Central memory CD8-positive, alpha-beta T cell (primary cell): ENCODE measurements around the gene C5AR1.
"Not testable (repeated sequence)": the region's sequence is repeated elsewhere in the genome, so short reads cannot be mapped to it uniquely, and the experiment has no call there.

ENCODE experiments used
- ATAC-seq: fragments of 150-1000 bp; cut with Tn5 transposase; replicated peaks from 2 replicates; pipeline ENCODE4 v1.10.0; 2022; ENCODE audit warnings: mild to moderate bottlenecking, moderate FRiP score, moderate number of reproducible peaks; ENCODE audit not compliant: poor library complexity, severe bottlenecking; ENCODE audit errors: extremely low read depth
- DNase-seq, 2 donors: peaks; one replicate each; pipeline ENCODE4 v3.0.0; 2021; ENCODE audit warnings: low spot score in 2 of 2
- H3K27ac Mint-ChIP-seq: one replicate; pipeline ENCODE4 v1.8.0; 2022; ENCODE audit warnings: low read depth, mild to moderate bottlenecking, moderate library complexity, mixed read lengths
- H3K27me3 Mint-ChIP-seq: one replicate; pipeline ENCODE4 v1.8.0; 2022; ENCODE audit warnings: mixed read lengths
- H3K36me3 Mint-ChIP-seq: one replicate; pipeline ENCODE4 v1.8.0; 2022; ENCODE audit warnings: mild to moderate bottlenecking, moderate library complexity, mixed read lengths; ENCODE audit not compliant: insufficient read depth
- H3K4me1 Mint-ChIP-seq: one replicate; pipeline ENCODE4 v1.8.0; 2022; ENCODE audit warnings: mixed read lengths
- H3K4me3 Mint-ChIP-seq: one replicate; pipeline ENCODE4 v1.8.0; 2022; ENCODE audit warnings: mild to moderate bottlenecking, moderate library complexity, mixed read lengths
- H3K9me3 Mint-ChIP-seq: one replicate; pipeline ENCODE4 v1.8.0; 2022; ENCODE audit warnings: mixed read lengths

C5AR1 gene

DNA sequence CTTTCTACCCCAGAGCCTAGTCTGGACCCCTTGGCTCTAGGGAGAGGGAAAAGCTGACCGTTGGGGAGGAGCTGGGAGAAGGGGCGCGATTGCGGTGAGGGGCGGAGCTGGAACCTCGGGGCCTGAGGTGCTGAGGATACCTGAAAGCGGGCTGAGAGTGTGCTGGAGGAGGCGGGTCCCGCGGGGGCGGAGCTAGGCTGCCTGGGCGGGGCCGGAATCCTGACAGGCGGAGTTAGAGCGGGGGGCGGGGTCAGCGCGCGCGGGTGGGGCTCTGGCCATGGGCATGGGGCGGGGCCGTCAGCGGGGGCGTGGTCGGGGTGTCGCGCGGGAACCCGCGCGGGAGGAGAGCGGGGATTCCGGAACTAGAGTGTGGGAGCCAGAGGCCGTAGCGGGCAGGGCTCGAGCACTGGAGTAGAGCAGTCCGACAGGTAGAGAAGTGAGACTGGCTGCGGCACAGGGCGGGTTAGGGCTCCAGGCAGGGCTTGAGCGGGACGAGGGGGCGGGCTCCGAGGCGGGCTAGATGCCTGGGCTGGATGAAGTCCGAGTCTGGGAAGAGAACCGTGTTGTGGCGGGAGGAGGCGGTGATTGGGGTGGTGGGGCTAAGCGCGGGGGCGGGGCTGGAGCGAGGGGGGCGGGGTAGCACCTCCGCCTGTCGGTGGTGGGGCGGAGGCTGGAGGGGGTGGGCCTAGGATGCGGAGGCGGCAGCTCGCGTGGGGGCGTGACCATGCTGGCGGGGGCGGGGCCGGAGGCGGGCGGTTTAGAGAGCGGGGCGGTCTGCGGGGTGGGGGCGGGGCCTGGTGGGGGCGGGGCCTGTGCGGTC lies 35.4 kb upstream of the C5AR1 start, which contains the start of gene INAFM1:
Gene INAFM1, plus strand, starts transcription at position 815 of the 820 bp plus-strand sequence. CDS start 35 bp downstream, outside the sequence.
- Mint-ChIP-seq H3K36me3 (peaks cover 33% of the 10 kb centered on the region), H3K27me3 (no peaks in the 10 kb centered on the region), H3K4me1 (peaks cover 36% of the 10 kb centered on the region), H3K27ac (peak within 1 kb of the TSS; percentile 92), H3K4me3 (peak within 1 kb of the TSS; percentile 87), H3K9me3 (no peaks in the 10 kb centered on the region)
- DNase-seq, result peak; percentile 97 to 99
- ATAC-seq, result peak; percentile 75

DNA sequence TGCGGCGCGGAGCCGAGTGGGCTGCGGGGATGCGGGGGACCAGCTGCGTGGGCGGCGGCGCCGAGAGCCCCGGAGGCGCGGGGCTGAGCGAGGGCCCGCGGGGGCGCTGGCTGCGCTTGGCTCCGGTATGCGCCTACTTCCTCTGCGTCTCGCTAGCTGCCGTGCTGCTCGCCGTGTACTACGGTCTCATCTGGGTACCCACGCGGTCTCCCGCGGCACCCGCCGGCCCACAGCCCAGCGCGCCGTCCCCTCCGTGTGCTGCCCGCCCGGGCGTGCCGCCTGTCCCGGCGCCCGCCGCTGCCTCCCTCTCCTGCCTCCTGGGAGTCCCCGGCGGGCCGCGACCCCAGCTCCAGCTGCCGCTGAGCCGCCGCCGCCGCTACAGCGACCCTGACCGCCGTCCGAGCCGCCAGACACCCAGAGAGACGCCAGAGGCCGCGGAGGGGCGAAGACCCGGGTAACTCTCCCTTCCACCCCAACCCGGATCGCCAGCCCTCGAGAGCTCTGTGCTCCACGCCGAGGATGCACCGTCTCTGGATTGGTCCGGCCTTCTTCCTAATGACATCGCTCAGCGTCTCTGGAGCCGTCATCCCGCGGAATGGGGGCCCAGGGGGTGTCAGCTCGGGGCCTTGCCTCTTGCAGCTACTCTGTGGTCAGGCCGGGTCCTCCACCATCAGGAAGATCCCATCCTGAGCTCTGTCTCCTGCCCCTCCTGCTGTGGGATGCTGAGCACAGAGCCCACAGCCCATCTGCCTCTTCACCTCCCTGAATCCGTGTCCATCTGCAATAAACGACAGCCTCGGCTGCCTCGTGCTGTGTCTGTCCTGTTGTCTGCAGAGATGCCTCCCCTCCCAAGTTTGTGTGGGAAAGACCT lies 34.5 kb upstream of the C5AR1 start:
- Mint-ChIP-seq H3K27me3 (no peaks in the 10 kb centered on the region), H3K27ac (peak overlapping the region; percentile 83), H3K9me3 (no peaks in the 10 kb centered on the region), H3K4me3 (peak overlapping the region; percentile 87), H3K36me3 (peaks cover 31% of the 10 kb centered on the region), H3K4me1 (peaks cover 36% of the 10 kb centered on the region)
- ATAC-seq (peak; percentile 30), DNase-seq (no peak)

DNA sequence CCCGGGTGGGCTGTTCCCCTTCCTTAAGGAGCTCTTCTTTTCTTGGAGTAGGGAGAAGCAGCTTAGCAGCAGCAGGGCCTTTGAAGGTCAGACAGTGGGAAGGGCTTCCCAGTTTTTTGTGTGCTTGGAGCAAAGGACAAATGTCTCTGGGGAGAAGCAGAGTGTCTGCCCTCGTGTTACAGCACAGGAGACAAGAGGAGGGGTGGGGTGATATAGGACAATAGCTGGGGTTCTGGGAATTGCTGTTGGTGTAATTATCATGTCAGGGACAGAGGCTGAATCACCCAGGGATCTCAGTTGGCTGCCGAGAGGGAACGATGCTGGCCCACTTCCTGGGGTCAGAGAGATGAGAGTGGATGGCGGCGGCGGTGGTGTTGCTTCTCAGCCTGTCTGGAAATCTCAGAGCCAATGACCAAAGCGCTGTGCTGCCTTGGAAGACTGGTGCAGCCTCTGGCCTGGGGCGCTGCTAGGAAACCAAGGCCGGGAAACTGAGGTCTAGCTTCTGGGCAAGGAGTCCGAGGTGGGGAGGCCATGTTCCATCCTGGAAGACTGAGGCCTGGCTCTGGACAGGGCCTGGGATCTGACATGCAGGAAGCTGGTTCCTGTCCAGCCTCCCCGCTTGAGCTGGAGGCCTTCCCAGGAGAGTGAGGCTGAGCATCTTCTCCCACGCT lies 33.7 kb upstream of the C5AR1 start:
- DNase-seq, result no peak
- Mint-ChIP-seq H3K27me3 (no peaks in the 10 kb centered on the region), H3K4me1 (peaks cover 36% of the 10 kb centered on the region), H3K36me3 (peaks cover 25% of the 10 kb centered on the region), H3K27ac (peak overlapping the region; percentile 83), H3K4me3 (peak overlapping the region; percentile 79), H3K9me3 (no peaks in the 10 kb centered on the region)
- ATAC-seq, result no peak

DNA sequence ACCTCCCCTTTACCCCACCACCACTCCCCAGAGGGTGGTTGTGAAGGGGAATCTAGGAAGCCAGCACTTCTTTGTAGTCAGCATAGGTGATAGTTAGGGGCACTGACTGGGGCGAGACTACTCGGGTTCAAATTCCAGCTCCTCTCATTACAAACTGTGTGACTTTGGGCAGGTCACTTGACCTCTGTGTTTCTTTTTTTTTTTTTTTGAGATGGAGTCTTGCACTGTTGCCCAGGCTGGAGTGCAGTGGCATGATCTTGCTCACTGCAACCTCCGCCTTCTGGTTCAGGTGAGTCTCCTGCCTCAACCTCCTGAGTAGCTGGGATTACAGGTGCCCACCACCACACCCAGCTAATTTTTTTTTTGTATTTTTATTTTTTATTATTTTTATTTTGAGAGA lies 33.1 kb upstream of the C5AR1 start:
- not testable (repeated sequence) for H3K27ac Mint-ChIP-seq, DNase-seq, H3K9me3 Mint-ChIP-seq, H3K27me3 Mint-ChIP-seq, ATAC-seq
- H3K4me3 Mint-ChIP-seq, result peak overlapping the region; percentile 79
- peaks cover 21% of the 10 kb centered on the region for H3K36me3 Mint-ChIP-seq
- peaks cover 36% of the 10 kb centered on the region for H3K4me1 Mint-ChIP-seq

DNA sequence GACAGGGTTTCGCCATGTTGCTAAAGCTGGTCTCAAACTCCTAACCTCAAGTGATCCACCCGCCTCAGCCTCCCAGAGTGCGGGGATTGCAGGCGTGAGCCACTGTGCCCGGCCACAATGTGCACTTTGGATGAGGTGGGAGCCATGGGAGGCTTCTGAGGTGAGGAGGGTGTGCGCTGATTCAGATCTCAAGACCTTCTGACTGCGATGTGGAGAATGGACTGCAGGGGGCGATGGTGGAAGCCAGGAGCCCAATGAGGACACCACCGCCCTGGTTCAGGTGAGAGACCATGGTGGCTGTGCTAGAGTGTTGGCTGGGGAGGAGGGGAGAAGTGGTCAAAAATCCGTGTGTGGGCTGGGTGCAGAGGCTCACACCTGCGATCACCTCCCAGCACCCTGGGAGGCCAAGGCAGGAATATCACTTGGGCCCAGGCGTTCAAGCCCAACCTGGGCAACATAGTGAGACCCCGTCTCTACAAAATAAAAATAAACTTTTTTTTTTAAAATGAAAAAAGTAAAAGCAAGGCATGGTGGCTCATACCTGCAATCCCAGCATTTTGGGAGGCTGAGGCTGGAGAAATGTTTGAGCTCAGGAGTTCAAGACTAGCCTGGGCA lies 29.4 kb upstream of the C5AR1 start:
- Mint-ChIP-seq H3K27ac (no peak overlapping the region), H3K4me3 (no peak overlapping the region), H3K9me3 (no peaks in the 10 kb centered on the region), H3K27me3 (no peaks in the 10 kb centered on the region), H3K4me1 (peaks cover 14% of the 10 kb centered on the region), H3K36me3 (peaks cover 6% of the 10 kb centered on the region)
- ATAC-seq, result no peak
- DNase-seq, result no peak

DNA sequence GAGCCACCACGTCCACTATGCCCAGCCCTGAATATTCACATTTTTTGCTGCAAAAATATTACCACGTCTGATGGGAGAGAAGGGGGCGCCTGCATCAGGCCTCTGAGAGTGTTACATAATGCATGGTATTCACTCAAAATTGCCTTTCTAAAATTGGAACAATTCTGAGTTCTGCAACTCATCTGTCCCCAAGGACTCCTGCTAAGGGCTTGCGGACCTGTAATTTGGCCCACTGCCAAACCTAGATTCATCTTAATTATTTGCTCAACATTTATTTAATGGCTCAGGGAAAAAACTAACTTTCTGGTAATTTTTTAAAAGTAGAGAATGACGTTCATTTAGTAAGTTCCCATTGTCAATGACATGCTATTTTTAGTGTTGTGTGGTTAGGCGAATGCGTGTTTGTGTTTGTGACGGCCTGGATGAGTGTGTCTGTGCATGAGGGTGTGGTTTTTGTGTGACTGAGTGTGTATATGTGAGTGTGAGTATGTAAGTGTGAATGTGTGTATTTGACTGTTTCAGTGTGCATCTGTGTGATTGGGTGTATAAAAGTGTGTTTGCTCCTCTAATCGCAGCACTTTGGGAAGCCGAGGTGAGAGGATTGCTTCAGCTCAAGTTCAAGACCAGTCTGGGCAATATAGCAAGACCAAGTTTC lies 26.1 kb upstream of the C5AR1 start:
- no peaks in the 10 kb centered on the region for H3K9me3 Mint-ChIP-seq
- ATAC-seq, result no peak
- no peaks in the 10 kb centered on the region for H3K27me3 Mint-ChIP-seq
- DNase-seq, result no peak
- H3K4me3 Mint-ChIP-seq, result no peak overlapping the region
- H3K36me3 Mint-ChIP-seq, result no peaks in the 10 kb centered on the region
- peaks cover 2% of the 10 kb centered on the region for H3K4me1 Mint-ChIP-seq
- no peak overlapping the region for H3K27ac Mint-ChIP-seq

DNA sequence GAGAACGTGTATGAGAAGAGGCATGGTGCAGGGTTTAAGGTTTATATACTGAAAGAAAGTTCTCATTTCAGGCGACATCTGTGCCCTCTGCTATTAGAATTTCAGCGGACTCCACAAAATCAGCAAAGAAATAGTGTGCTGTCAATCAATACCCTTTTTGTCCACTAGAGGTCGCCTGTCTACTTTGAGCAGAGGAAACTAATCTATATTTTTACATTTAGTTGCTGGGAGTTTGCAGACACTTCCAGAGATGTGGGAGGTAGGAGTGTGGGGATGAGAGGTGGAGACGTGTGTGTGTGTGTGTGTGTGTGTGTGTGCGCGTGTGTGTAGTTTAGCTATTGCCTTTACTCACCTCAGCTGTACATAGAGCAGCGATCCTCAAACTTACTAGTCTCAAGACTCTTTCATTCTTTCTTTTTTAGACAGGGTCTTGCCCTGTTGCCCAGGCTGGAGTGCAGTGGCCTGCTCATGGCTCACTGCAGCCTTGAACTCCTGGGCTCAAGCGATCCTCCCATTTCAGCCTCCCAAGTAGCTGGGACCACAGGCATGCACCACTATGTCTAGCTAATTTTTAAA lies 25.2 kb upstream of the C5AR1 start:
- peak in 1 of 2 donors; percentile 30 for DNase-seq
- H3K36me3 Mint-ChIP-seq, result no peaks in the 10 kb centered on the region
- no peak for ATAC-seq
- no peaks in the 10 kb centered on the region for H3K27me3 Mint-ChIP-seq
- peaks cover 5% of the 10 kb centered on the region for H3K4me1 Mint-ChIP-seq
- H3K4me3 Mint-ChIP-seq, result no peak overlapping the region
- H3K27ac Mint-ChIP-seq, result no peak overlapping the region
- no peaks in the 10 kb centered on the region for H3K9me3 Mint-ChIP-seq

DNA sequence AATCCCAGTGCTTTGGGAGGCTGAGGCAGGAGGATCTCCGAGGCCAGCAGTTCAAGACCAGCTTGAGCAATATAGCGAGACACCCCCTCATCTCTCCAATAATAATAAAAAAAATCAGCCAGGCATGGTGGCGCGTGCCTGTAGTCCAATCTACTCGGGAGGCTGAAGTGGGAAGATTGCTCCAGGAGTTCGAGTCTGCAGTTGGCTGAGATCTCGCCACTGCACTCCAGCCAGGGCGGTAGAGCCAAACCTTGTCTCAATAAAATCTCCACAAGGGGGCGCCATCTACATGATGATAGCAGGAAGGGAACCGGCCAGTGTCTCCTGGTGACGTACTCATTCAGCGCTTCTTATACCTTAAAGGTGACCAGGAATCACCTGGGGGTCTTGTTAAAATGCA lies 13.6 kb upstream of the C5AR1 start:
- DNase-seq (peak; percentile 65 to 71), ATAC-seq (peak; percentile 71)
- peaks cover 21% of the 10 kb centered on the region for H3K4me1 Mint-ChIP-seq
- H3K27ac Mint-ChIP-seq, result peak overlapping the region; percentile 10
- no peaks in the 10 kb centered on the region for H3K27me3 Mint-ChIP-seq
- no peak overlapping the region for H3K4me3 Mint-ChIP-seq
- H3K36me3 Mint-ChIP-seq, result peaks cover 1% of the 10 kb centered on the region
- H3K9me3 Mint-ChIP-seq, result no peaks in the 10 kb centered on the region

DNA sequence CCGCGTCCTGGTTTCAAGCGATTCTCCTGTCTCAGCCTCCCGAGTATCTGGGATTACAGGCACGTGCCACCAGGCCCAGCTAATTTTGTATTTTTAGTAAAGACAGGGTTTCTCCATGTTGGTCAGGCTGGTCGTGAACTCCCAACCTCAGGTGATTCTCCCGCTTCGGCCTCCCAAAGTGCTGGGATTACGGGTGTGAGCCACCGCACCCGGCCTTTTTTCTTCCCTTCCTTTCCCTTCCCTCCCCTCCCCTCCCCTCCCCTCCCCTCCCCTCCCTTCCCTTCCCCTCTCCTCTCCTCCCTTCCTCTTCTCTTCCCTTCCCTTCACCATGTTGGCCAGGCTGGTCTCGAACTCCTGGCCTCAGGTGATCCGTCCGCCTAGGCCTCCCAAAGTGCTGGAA lies 8.8 kb upstream of the C5AR1 start:
- peaks cover 29% of the 10 kb centered on the region for H3K4me1 Mint-ChIP-seq
- not testable (repeated sequence) for H3K36me3 Mint-ChIP-seq, H3K9me3 Mint-ChIP-seq, H3K27ac Mint-ChIP-seq, H3K27me3 Mint-ChIP-seq, DNase-seq, H3K4me3 Mint-ChIP-seq, ATAC-seq

DNA sequence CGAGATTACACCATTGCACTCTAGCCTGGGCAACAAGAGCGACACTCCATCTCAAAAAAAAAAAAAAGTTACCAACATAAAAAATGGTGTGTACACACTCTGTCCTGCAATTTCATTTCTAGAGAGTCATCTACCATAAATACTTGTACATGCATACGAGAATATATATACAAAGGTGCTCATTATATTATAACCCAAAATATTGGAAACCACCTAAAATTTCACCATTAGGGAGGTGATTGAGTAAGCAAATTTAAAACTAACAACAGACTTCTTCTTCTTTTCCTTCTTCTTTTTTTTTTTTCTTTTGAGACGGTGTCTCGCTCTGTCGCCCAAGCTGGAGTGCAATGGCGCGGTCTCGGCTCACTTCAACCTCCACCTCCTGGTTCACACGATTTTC lies 7.4 kb upstream of the C5AR1 start:
- Mint-ChIP-seq H3K36me3 (no peaks in the 10 kb centered on the region), H3K9me3 (no peaks in the 10 kb centered on the region), H3K4me1 (peaks cover 17% of the 10 kb centered on the region), H3K4me3 (no peak overlapping the region), H3K27ac (no peak overlapping the region), H3K27me3 (peaks cover 9% of the 10 kb centered on the region)
- ATAC-seq (no peak), DNase-seq (no peak)

DNA sequence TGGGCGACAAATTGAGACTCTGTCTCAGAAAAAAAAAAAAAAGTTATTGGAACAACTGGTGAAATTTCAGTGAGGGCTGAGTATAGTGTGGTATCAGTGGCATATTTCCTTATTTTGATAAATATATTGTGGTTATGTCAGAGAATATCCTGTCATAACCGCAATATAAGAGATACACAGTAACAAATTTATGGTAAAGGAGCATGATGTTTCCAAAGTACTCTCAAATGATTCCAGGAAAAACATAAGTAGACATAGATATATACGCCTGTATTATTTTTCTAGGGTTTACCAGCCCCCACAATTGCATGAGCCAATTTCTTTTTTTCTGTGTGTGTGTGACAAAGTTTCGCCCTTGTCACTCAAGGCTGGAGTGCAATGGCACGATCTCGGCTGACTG lies 5.7 kb upstream of the C5AR1 start:
- Mint-ChIP-seq H3K4me1 (peaks cover 17% of the 10 kb centered on the region), H3K27me3 (peaks cover 13% of the 10 kb centered on the region), H3K4me3 (no peak overlapping the region), H3K36me3 (no peaks in the 10 kb centered on the region), H3K9me3 (no peaks in the 10 kb centered on the region), H3K27ac (no peak overlapping the region)
- DNase-seq (no peak), ATAC-seq (no peak)
